Body of pancreas (tissue), 4 donors: ENCODE data around the gene GPR183. TPM values are rescaled to one million over a fixed set of nuclear protein-coding genes. Genes with fewer than 3 reads are reported as not detected.

Source experiments
- ATAC-seq: fragments of 150-250 bp; one replicate; pipeline ENCODE4 v1.9.1; 2016
- DNase-seq, 4 donors: peaks; one replicate each; pipeline ENCODE4 v3.0.0-alpha.2; 2019
- H3K27ac ChIP-seq, 4 donors: fragments of 200-600 bp; sonication (generic); 1 replicate in 3 of 4; 2 replicates in 1 of 4; pipeline versions ENCODE4 v1.5.1 to v1.6.1; 2016 to 2019; ENCODE audit warnings: mild to moderate bottlenecking in 1 of 4, mixed read lengths in 1 of 4, moderate library complexity in 1 of 4
- H3K27me3 ChIP-seq, 2 donors: fragments of 200-600 bp; sonication (generic); one replicate each; pipeline ENCODE4 v1.6.0; 2016; ENCODE audit warnings: mild to moderate bottlenecking in 1 of 2
- H3K36me3 ChIP-seq, 2 donors: fragments of 200-600 bp; sonication (generic); replicated peaks in 1 of 2; 2 replicates each; pipeline ENCODE4 v1.5.1; 2016; ENCODE audit warnings: low read depth in 2 of 2; ENCODE audit not compliant: insufficient read depth in 1 of 2
- H3K4me1 ChIP-seq: fragments of 200-600 bp; sonication (generic); one replicate; pipeline ENCODE4 v1.6.0; 2016
- H3K4me3 ChIP-seq, 2 donors: fragments of 200-600 bp; sonication (generic); 1 replicate in 1 of 2; 2 replicates in 1 of 2; pipeline ENCODE4 v1.5.1; 2016 to 2019
- H3K9me3 ChIP-seq, 3 donors: fragments of 200-600 bp; sonication (generic); 1 replicate in 2 of 3; 2 replicates in 1 of 3; pipeline ENCODE4 v1.5.1; 2016
- CTCF ChIP-seq, 7 experiments: fragments of 450-650 bp in 4 of 7; fragments of 200-600 bp in 3 of 7; sonication (generic) in 3 of 7; IDR thresholded peaks; one replicate each; pipeline ENCODE4 v1.5.1; 2016 to 2019; ENCODE audit warnings: antibody characterized with exemption in 7 of 7
- POLR2A ChIP-seq, 3 donors: fragments of 450-650 bp; IDR thresholded peaks; one replicate each; pipeline ENCODE4 v1.6.1; 2016; ENCODE audit warnings: antibody characterized with exemption in 3 of 3, mild to moderate bottlenecking in 2 of 3
- WGBS, 2 donors: methylation state at CpG; one replicate each; pipeline ENCODE4 v1.1.5; 2017; 5-methylcytosine and 5-hydroxymethylcytosine counted together
- intact Hi-C: fragments of 100-400 bp; cut with DNase I; formaldehyde crosslinking; loops from one replicate; pipeline ENCODE4 v1.15.1; 2023
- total RNA-seq, 2 donors: library from RNA; depleted of rRNA; stranded (reverse); fragments of >200 nt; gene quantifications; one replicate each; pipeline ENCODE4 v1.1.0, GENCODE V29; 2016

Gene GPR183
- total RNA-seq, 2 donors from 2014 or later = 3.6 TPM; not detected in 1

- Histone ChIP-seq H3K36me3 (no peaks in the 10 kb centered on the region), H3K27ac (no peak overlapping the region), H3K9me3 (no peaks in the 10 kb centered on the region), H3K4me1 (peaks cover 9% of the 10 kb centered on the region), H3K27me3 (no peaks in the 10 kb centered on the region), H3K4me3 (no peak overlapping the region)
- no peak for ATAC-seq
- intact Hi-C loops = no loop called here
- 78 to 81% methylated on average over 7 of the region's 7 CpGs for WGBS, 2 donors
- TF ChIP-seq CTCF (IDR thresholded peaks at IDR 0.05) (no peak), POLR2A (IDR thresholded peaks at IDR 0.05) (no peak)
- DNase-seq = no peak
Measured at GRCh38 chr13:99289674-99290337, 17.4 kb downstream of the GPR183 start.

GRCh38 chr13:99289271-99289670 lies 17.9 kb downstream of the GPR183 start:
- Histone ChIP-seq H3K9me3 (no peaks in the 10 kb centered on the region), H3K4me1 (peaks cover 9% of the 10 kb centered on the region), H3K27me3 (no peaks in the 10 kb centered on the region), H3K36me3 (no peaks in the 10 kb centered on the region), H3K4me3 (no peak overlapping the region), H3K27ac (no peak overlapping the region)
- no peak for TF ChIP-seq POLR2A (IDR thresholded peaks at IDR 0.05)
- TF ChIP-seq CTCF (IDR thresholded peaks at IDR 0.05) = no peak
- DNase-seq (no peak), ATAC-seq (no peak)
- 73 to 93% methylated on average over 2 of the region's 2 CpGs for WGBS, 2 donors
- intact Hi-C loops = no loop called here

- 64 to 91% methylated on average over 2 of the region's 2 CpGs for WGBS, 2 donors
- peaks cover 9% of the 10 kb centered on the region for H3K4me1 ChIP-seq
- no peak overlapping the region for H3K27ac ChIP-seq
- no peaks in the 10 kb centered on the region for H3K9me3 ChIP-seq
- ATAC-seq = no peak
- intact Hi-C loops = no loop called here
- no peaks in the 10 kb centered on the region for H3K27me3 ChIP-seq
- H3K36me3 ChIP-seq = no peaks in the 10 kb centered on the region
- no peak for DNase-seq
- no peak for TF ChIP-seq CTCF (IDR thresholded peaks at IDR 0.05)
- no peak overlapping the region for H3K4me3 ChIP-seq
Measured at GRCh38 chr13:99288089-99288488, 19.1 kb downstream of the GPR183 start.

- H3K4me1 ChIP-seq = peaks cover 9% of the 10 kb centered on the region
- no peaks in the 10 kb centered on the region for H3K9me3 ChIP-seq
- no peak for DNase-seq
- 89 to 100% methylated on average over 4 of the region's 4 CpGs for WGBS, 2 donors
- no peaks in the 10 kb centered on the region for H3K36me3 ChIP-seq
- intact Hi-C loops = no loop called here
- ATAC-seq = no peak
- TF ChIP-seq POLR2A (IDR thresholded peaks at IDR 0.05) (no peak), CTCF (IDR thresholded peaks at IDR 0.05) (no peak)
- no peak overlapping the region for H3K4me3 ChIP-seq
- no peak overlapping the region for H3K27ac ChIP-seq
- H3K27me3 ChIP-seq = no peaks in the 10 kb centered on the region
Measured at GRCh38 chr13:99287551-99287950, 19.6 kb downstream of the GPR183 start.
